Esophagus squamous epithelium (tissue), 4 donors: ENCODE data around the gene TTC4.

Source experiments
- CTCF ChIP-seq, 6 experiments: fragments of 450-650 bp in 4 of 6; fragments of 200-600 bp in 2 of 6; sonication (generic) in 2 of 6; IDR thresholded peaks; one replicate each; pipeline ENCODE4 v1.5.1; 2016 to 2019; ENCODE audit warnings: antibody characterized with exemption in 6 of 6, mild to moderate bottlenecking in 4 of 6, moderate library complexity in 4 of 6
- POLR2A ChIP-seq, 4 donors: fragments of 450-650 bp; IDR thresholded peaks; one replicate each; pipeline ENCODE4 v1.6.1; 2017; ENCODE audit warnings: antibody characterized with exemption in 4 of 4, mild to moderate bottlenecking in 4 of 4, moderate library complexity in 3 of 4

DNA sequence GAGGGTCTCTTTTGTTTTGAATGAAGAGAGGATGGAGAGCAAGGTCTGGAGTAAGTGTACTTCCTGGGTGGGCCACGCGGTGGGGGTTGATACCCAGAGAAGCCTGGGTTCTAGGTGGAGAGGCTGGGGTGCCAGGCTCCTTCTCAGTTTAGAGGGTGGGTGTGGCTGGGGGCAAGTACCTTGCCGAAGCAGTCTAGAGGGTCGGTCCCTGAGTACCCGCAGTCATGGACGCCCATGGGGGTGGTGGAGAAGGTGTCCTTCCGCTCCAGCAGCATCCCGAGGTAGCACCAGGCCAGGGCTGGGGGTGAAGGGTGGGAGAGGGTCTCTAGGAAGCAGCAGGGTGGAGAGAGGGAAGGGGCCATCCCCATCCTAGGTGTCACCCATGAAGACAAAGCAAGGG lies 71.1 kb downstream of the TTC4 start:
- TF ChIP-seq POLR2A (IDR thresholded peaks at IDR 0.05) (no peak), CTCF (IDR thresholded peaks at IDR 0.05) (no peak)
